IMR-90 (cell line): ENCODE data around the gene SLCO3A1. TPM values are rescaled to one million over a fixed set of nuclear protein-coding genes. Genes with fewer than 3 reads are reported as not detected.

Experiments
- ATAC-seq: fragments of 200-7000 bp; cut with Tn5 transposase; 2 replicates; pipeline ENCODE4 v1.9.1; 2020; ENCODE audit warnings: low read depth, mild to moderate bottlenecking, moderate library complexity
- BruUV-seq: library from RNA; stranded (reverse); fragments of 400-500 nt; replicated peaks from 2 replicates; lab custom pipeline; 2021; lab: Mats Ljungman, UMichigan
- CTCF ChIA-PET: fragments of 300-600 bp; formaldehyde crosslinking; extraction: SDS; loops from one replicate; lab custom pipeline; 2021; ENCODE audit warnings: antibody characterized with exemption; lab: Yijun Ruan, JAX
- POLR2A ChIA-PET: fragments of 300-600 bp; sonication (Branson Sonifier 250); formaldehyde crosslinking; loops from one replicate; lab custom pipeline; 2022; ENCODE audit warnings: antibody characterized with exemption; ENCODE audit not compliant: unreplicated experiment; lab: Charles Lee
- DNase-seq: peaks from one replicate; pipeline ENCODE4 v3.0.0; 2013
- H2AFZ ChIP-seq: replicated peaks from 2 replicates; pipeline ENCODE3; 2013; ENCODE audit warnings: low read length, mild to moderate bottlenecking; ENCODE audit not compliant: poor library complexity
- H2AK5ac ChIP-seq: 2 replicates; pipeline ENCODE4 v1.6.1; 2013; ENCODE audit warnings: low read depth, low read length, inconsistent platforms
- H2AK9ac ChIP-seq: replicated peaks from 2 replicates; pipeline ENCODE3; 2013; ENCODE audit warnings: mild to moderate bottlenecking, low read depth, low read length, moderate library complexity; ENCODE audit not compliant: poor library complexity
- H2BK120ac ChIP-seq: 2 replicates; pipeline ENCODE4 v1.6.1; 2013; ENCODE audit warnings: low read depth, low read length, inconsistent platforms
- H2BK15ac ChIP-seq: 3 replicates; pipeline ENCODE4 v1.6.1; 2013; ENCODE audit warnings: low read depth, low read length, inconsistent platforms
- H2BK20ac ChIP-seq: 2 replicates; pipeline ENCODE4 v1.6.1; 2013; ENCODE audit warnings: low read depth, mild to moderate bottlenecking, inconsistent platforms, low read length, moderate library complexity
- H2BK5ac ChIP-seq: 2 replicates; pipeline ENCODE4 v1.6.1; 2013; ENCODE audit warnings: mild to moderate bottlenecking, low read depth, low read length, inconsistent platforms; ENCODE audit not compliant: poor library complexity, severe bottlenecking
- H3K14ac ChIP-seq: replicated peaks from 2 replicates; pipeline ENCODE4 v1.6.1; 2013; ENCODE audit warnings: low read depth, low read length, inconsistent platforms
- H3K18ac ChIP-seq: 2 replicates; pipeline ENCODE4 v1.6.1; 2013; ENCODE audit warnings: low read depth, low read length, control low read depth
- H3K23ac ChIP-seq: 2 replicates; pipeline ENCODE4 v1.6.1; 2013; ENCODE audit warnings: low read depth, low read length, inconsistent platforms
- H3K27ac ChIP-seq: 2 replicates; pipeline ENCODE4 v1.5.1; 2013; ENCODE audit warnings: mild to moderate bottlenecking, control low read depth, low read length; ENCODE audit not compliant: insufficient read depth
- H3K27me3 ChIP-seq: 2 replicates; pipeline ENCODE4 v1.6.1; 2013; ENCODE audit warnings: low read length; ENCODE audit not compliant: control insufficient read depth, insufficient read depth
- H3K36me3 ChIP-seq: 2 replicates; pipeline ENCODE4 v1.6.1; 2013; ENCODE audit warnings: low read length, mixed read lengths; ENCODE audit not compliant: control insufficient read depth, insufficient read depth
- H3K4ac ChIP-seq: 2 replicates; pipeline ENCODE4 v1.6.1; 2013; ENCODE audit warnings: low read depth, low read length, inconsistent platforms
- H3K4me1 ChIP-seq: 2 replicates; pipeline ENCODE4 v1.6.1; 2013; ENCODE audit warnings: low read length, mixed read lengths; ENCODE audit not compliant: control insufficient read depth, insufficient read depth
- H3K4me2 ChIP-seq: 2 replicates; pipeline ENCODE4 v1.6.1; 2013; ENCODE audit warnings: low read depth, mild to moderate bottlenecking, control low read depth, low read length, moderate library complexity
- H3K4me3 ChIP-seq: 2 replicates; pipeline ENCODE4 v1.5.1; 2013; ENCODE audit warnings: low read depth, mild to moderate bottlenecking, control low read depth, low read length, moderate library complexity; ENCODE audit not compliant: insufficient read depth
- H3K56ac ChIP-seq: 2 replicates; pipeline ENCODE4 v1.6.1; 2013; ENCODE audit warnings: low read length, inconsistent platforms; ENCODE audit not compliant: insufficient read depth; ENCODE audit errors: extremely low read depth
- H3K79me1 ChIP-seq, 2 experiments: 2 replicates each; pipeline ENCODE4 v1.6.1; 2013; ENCODE audit warnings: low read length in 2 of 2, inconsistent platforms in 1 of 2, low read depth in 1 of 2
- H3K9ac ChIP-seq: 2 replicates; pipeline ENCODE4 v1.6.1; 2013; ENCODE audit warnings: low read depth, low read length, control low read depth
- H3K9me1 ChIP-seq: 2 replicates; pipeline ENCODE4 v1.6.1; 2013; ENCODE audit warnings: low read length, inconsistent platforms; ENCODE audit not compliant: insufficient read depth
- H3K9me3 ChIP-seq: 2 replicates; pipeline ENCODE4 v1.6.1; 2013; ENCODE audit warnings: low read length; ENCODE audit not compliant: control insufficient read depth, insufficient read depth
- H4K20me1 ChIP-seq: 2 replicates; pipeline ENCODE4 v1.6.1; 2013; ENCODE audit warnings: low read length, inconsistent platforms; ENCODE audit not compliant: insufficient read depth
- H4K5ac ChIP-seq: 2 replicates; pipeline ENCODE4 v1.6.1; 2013; ENCODE audit warnings: mild to moderate bottlenecking, low read depth, low read length, control low read depth
- H4K8ac ChIP-seq, 2 experiments: 2 replicates each; pipeline ENCODE4 v1.6.1; 2013; ENCODE audit warnings: low read depth in 2 of 2, low read length in 2 of 2, control low read depth in 1 of 2, inconsistent platforms in 1 of 2
- H4K91ac ChIP-seq: 2 replicates; pipeline ENCODE4 v1.6.1; 2013; ENCODE audit warnings: low read depth, low read length, inconsistent platforms; ENCODE audit not compliant: insufficient read depth
- CEBPB ChIP-seq: IDR thresholded peaks from 2 replicates; pipeline ENCODE4 v1.6.1; 2012; ENCODE audit warnings: low read depth, low read length, improper control_type of control experiment
- MAFK ChIP-seq: IDR thresholded peaks from 2 replicates; pipeline ENCODE4 v1.6.1; 2012; ENCODE audit warnings: low read depth, low read length, improper control_type of control experiment
- MAZ ChIP-seq: IDR thresholded peaks from 2 replicates; pipeline ENCODE4 v1.6.1; 2012; ENCODE audit warnings: low read depth, mild to moderate bottlenecking, low read length, improper control_type of control experiment, moderate library complexity, borderline replicate concordance
- MXI1 ChIP-seq: IDR thresholded peaks from 2 replicates; pipeline ENCODE4 v1.6.1; 2012; ENCODE audit warnings: low read depth, mild to moderate bottlenecking, low read length, moderate library complexity, borderline replicate concordance
- POLR2A ChIP-seq: IDR thresholded peaks from 2 replicates; pipeline ENCODE4 v1.6.1; 2012; ENCODE audit warnings: mild to moderate bottlenecking, low read depth, low read length
- RCOR1 ChIP-seq: IDR thresholded peaks from 2 replicates; pipeline ENCODE4 v1.6.1; 2012; ENCODE audit warnings: mild to moderate bottlenecking, low read length, improper control_type of control experiment; ENCODE audit not compliant: insufficient replicate concordance
- RFX5 ChIP-seq: IDR thresholded peaks from 2 replicates; pipeline ENCODE4 v1.8.0; 2012; ENCODE audit warnings: low read depth, mild to moderate bottlenecking, low read length, moderate library complexity
- SMC3 ChIP-seq: fragments of 150-350 bp; IDR thresholded peaks from 2 replicates; pipeline ENCODE4 v1.6.1; 2016; ENCODE audit warnings: low read depth, mild to moderate bottlenecking, antibody characterized with exemption, low read length, moderate library complexity
- WGBS, 2 experiments: methylation state at CpG; one replicate each; pipeline versions ENCODE4 v1.1.5 to v1.1.7; 2013; ENCODE audit warnings: missing lambda C conversion rate in 2 of 2; ENCODE audit not compliant: insufficient read length in 1 of 2; ENCODE audit errors: extremely low coverage in 2 of 2; 5-methylcytosine and 5-hydroxymethylcytosine counted together
- dilution Hi-C: fragments of 300-500 bp; cut with HindIII; formaldehyde crosslinking; loops from one replicate; pipeline ENCODE4 v1.14.3; 2018; ENCODE audit warnings: low sequenced_read_pairs; ENCODE audit not compliant: unreplicated experiment
- in situ Hi-C: fragments of 300-500 bp; cut with MboI; formaldehyde crosslinking; loops from 3 replicates; pipeline ENCODE4 v1.14.3; 2019; ENCODE audit warnings: low sequenced_read_pairs, inconsistent platforms, mixed read lengths
- intact Hi-C: fragments of 100-400 bp; cut with micrococcal nuclease; formaldehyde crosslinking; loops from 2 replicates; pipeline ENCODE4 v1.10.0; 2022
- polyA plus RNA-seq, 3 experiments: library from polyadenylated mRNA; depleted of rRNA; stranded (reverse); fragments of >200 nt; gene quantifications; 2 replicates each; pipeline ENCODE4 v1.2.3, GENCODE V29; 2012; ENCODE audit warnings: low replicate concordance in 1 of 3
- total RNA-seq: library from RNA; depleted of rRNA; stranded (reverse); fragments of >200 nt; gene quantifications from 2 replicates; pipeline ENCODE4 v1.2.3, GENCODE V29; 2012
- TF ChIP-seq, protein P1 (sequence below): conservative IDR thresholded peaks from 2 replicates; pipeline ENCODE4 v1.5.1; 2012; ENCODE audit warnings: mild to moderate bottlenecking, low read depth, low read length, improper control_type of control experiment

Gene SLCO3A1
- total and polyA plus RNA-seq, 2 of the 4 experiments (the other 2 are of a cell fraction), result 4.7 to 8.1 TPM

DNA sequence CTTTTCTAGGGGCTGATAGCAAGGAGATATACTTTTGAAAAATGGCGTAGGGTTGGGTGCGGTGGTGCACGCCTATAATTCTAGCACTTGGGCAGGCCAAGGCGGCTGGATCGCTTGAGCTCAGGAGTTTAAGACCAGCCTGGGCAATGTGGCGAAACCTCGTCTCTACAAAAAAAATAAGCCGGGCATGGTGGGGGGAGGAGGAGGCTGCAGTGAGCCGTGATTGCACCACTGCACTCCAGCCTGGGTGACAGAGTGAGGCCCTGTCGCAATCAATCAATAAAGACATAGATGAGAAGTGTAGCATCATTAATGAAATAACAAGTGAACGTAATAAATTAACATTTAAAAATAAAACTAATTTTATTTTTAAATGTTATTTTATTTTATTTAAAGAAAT lies 134.6 kb downstream of the SLCO3A1 start:
- no peaks in the 10 kb centered on the region for H3K36me3 ChIP-seq
- ATAC-seq (no peak), DNase-seq (no peak)
- H3K9ac ChIP-seq, result no peak overlapping the region
- POLR2A ChIA-PET, result no interaction called here
- no peaks in the 10 kb centered on the region for H4K20me1 ChIP-seq
- no peaks in the 10 kb centered on the region; the same call in 1 of the 2 replicates for H3K27me3 ChIP-seq
- WGBS, 2 experiments, result 100% methylated on average over 4 of the region's 11 CpGs; no CpG with 5 or more reads in 1 of the 2 experiments
- dilution Hi-C loops, result no loop called here
- H3K18ac ChIP-seq, result no peak overlapping the region
- no peak overlapping the region for H3K4me3 ChIP-seq
- no peak overlapping the region for H4K8ac ChIP-seq
- H3K23ac ChIP-seq, result no peak overlapping the region
- H3K56ac ChIP-seq, result no peak overlapping the region
- H2BK120ac ChIP-seq, result no peak overlapping the region
- no peak overlapping the region for H3K4ac ChIP-seq
- H2AK9ac ChIP-seq, result no peak overlapping the region
- no peak overlapping the region for H2BK20ac ChIP-seq
- no peak overlapping the region for H2AFZ ChIP-seq
- H3K27ac ChIP-seq, result no peak overlapping the region
- no TSS peak for BruUV-seq
- no peak overlapping the region for H2AK5ac ChIP-seq
- no peak for TF ChIP-seq POLR2A
- no peak for TF ChIP-seq CEBPB
- TF ChIP-seq RCOR1, result no peak
- no peak for TF ChIP-seq MAZ
- TF ChIP-seq, protein P1, sequence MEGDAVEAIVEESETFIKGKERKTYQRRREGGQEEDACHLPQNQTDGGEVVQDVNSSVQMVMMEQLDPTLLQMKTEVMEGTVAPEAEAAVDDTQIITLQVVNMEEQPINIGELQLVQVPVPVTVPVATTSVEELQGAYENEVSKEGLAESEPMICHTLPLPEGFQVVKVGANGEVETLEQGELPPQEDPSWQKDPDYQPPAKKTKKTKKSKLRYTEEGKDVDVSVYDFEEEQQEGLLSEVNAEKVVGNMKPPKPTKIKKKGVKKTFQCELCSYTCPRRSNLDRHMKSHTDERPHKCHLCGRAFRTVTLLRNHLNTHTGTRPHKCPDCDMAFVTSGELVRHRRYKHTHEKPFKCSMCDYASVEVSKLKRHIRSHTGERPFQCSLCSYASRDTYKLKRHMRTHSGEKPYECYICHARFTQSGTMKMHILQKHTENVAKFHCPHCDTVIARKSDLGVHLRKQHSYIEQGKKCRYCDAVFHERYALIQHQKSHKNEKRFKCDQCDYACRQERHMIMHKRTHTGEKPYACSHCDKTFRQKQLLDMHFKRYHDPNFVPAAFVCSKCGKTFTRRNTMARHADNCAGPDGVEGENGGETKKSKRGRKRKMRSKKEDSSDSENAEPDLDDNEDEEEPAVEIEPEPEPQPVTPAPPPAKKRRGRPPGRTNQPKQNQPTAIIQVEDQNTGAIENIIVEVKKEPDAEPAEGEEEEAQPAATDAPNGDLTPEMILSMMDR, result no peak
- no peak for TF ChIP-seq SMC3
- TF ChIP-seq RFX5, result no peak
- no peak for TF ChIP-seq MAFK
- no peak for TF ChIP-seq MXI1
- no peak overlapping the region for H2BK15ac ChIP-seq
- H3K14ac ChIP-seq, result no peak overlapping the region
- no peak overlapping the region for H3K4me2 ChIP-seq
- no peak overlapping the region for H4K91ac ChIP-seq
- in situ Hi-C loops, result no loop called here
- H4K5ac ChIP-seq, result no peak overlapping the region
- H3K4me1 ChIP-seq, result no peaks in the 10 kb centered on the region
- H2BK5ac ChIP-seq, result no peak overlapping the region
- 0 out of 4 replicates have a peak, but pooled peaks cover 0 to 3% of the 10 kb centered on the region in 2 experiments for H3K79me1 ChIP-seq
- no peaks in the 10 kb centered on the region for H3K9me3 ChIP-seq
- intact Hi-C loops, result no loop called here
- CTCF ChIA-PET, result interaction anchor here (0.6 kb wide), 1 partner anchor 14 kb away, joined by 3 read pairs; no protein-coding TSS in a partner anchor
- H3K9me1 ChIP-seq, result no peaks in the 10 kb centered on the region
